DOHH2 (cell line): Measurements from ENCODE around the gene NELFB.
A peak's percentile ranks its signal among the peaks of the same experiment; 100 is the strongest.

Source experiments
- H3F3A ChIP-seq: fragments of 200-600 bp; sonication (generic), shearing (Covaris generic); 2 replicates; pipeline ENCODE4 v1.6.0; 2016; ENCODE audit warnings: antibody characterized with exemption, mild to moderate bottlenecking; ENCODE audit not compliant: control insufficient read depth, insufficient read depth
- H3K27ac ChIP-seq: fragments of 200-600 bp; sonication (generic); 2 replicates; pipeline ENCODE4 v1.5.1; 2014; ENCODE audit warnings: low read depth, mild to moderate bottlenecking, low read length, moderate library complexity
- H3K27me3 ChIP-seq: fragments of 200-600 bp; sonication (generic); 2 replicates; pipeline ENCODE4 v1.6.1; 2014; ENCODE audit warnings: mild to moderate bottlenecking, low read length, mixed read lengths; ENCODE audit not compliant: control insufficient read depth
- H3K36me3 ChIP-seq: fragments of 200-600 bp; sonication (generic); 2 replicates; pipeline ENCODE4 v1.6.1; 2014; ENCODE audit warnings: mild to moderate bottlenecking, low read length, moderate library complexity, mixed read lengths; ENCODE audit not compliant: control insufficient read depth
- H3K4me1 ChIP-seq: fragments of 200-600 bp; sonication (generic); 2 replicates; pipeline ENCODE4 v1.6.1; 2014; ENCODE audit warnings: mild to moderate bottlenecking, low read length, mixed read lengths; ENCODE audit not compliant: control insufficient read depth
- H3K4me2 ChIP-seq: fragments of 200-600 bp; sonication (generic); 2 replicates; pipeline ENCODE4 v1.6.0; 2014; ENCODE audit warnings: mild to moderate bottlenecking, low read length, moderate library complexity
- H3K4me3 ChIP-seq: fragments of 200-600 bp; sonication (generic); 2 replicates; pipeline ENCODE4 v1.5.1; 2014; ENCODE audit warnings: mild to moderate bottlenecking, low read length, mixed read lengths
- H3K79me2 ChIP-seq: fragments of 200-600 bp; sonication (generic); 2 replicates; pipeline ENCODE4 v1.6.1; 2014; ENCODE audit warnings: mild to moderate bottlenecking, low read length, mixed read lengths; ENCODE audit not compliant: control insufficient read depth
- H3K9me2 ChIP-seq: fragments of 200-600 bp; sonication (generic); replicated peaks from 2 replicates; pipeline ENCODE4 v1.6.1; 2014; ENCODE audit warnings: mild to moderate bottlenecking, low read length, mixed read lengths; ENCODE audit not compliant: control insufficient read depth
- H3K9me3 ChIP-seq: fragments of 200-600 bp; sonication (generic); 2 replicates; pipeline ENCODE4 v1.6.1; 2014; ENCODE audit warnings: antibody characterized with exemption, low read length, mixed read lengths; ENCODE audit not compliant: control insufficient read depth, insufficient read depth
- H4K20me1 ChIP-seq: fragments of 200-600 bp; sonication (generic); 2 replicates; pipeline ENCODE4 v1.6.0; 2014; ENCODE audit warnings: low read depth, mild to moderate bottlenecking, antibody characterized with exemption, low read length, moderate library complexity; ENCODE audit not compliant: control insufficient read depth, insufficient read depth
- CTCF ChIP-seq: fragments of 200-600 bp; sonication (generic); IDR thresholded peaks from one replicate; pipeline ENCODE4 v1.5.1; 2014; ENCODE audit warnings: antibody characterized with exemption, mild to moderate bottlenecking, low read depth, low read length; ENCODE audit not compliant: poor library complexity, severe bottlenecking
- EZH2phosphoT487 ChIP-seq: fragments of 200-600 bp; sonication (generic); IDR thresholded peaks from 2 replicates; pipeline ENCODE4 v1.6.1; 2017; ENCODE audit warnings: borderline replicate concordance, mild to moderate bottlenecking, antibody characterized with exemption, low read length, moderate library complexity, mixed read lengths

NELFB gene

GRCh38 chr9:137222190-137223077 is 32.7 kb upstream of the NELFB start, which contains the start of gene RNF208:
TSS of gene RNF208 (minus strand) at chr9:137222240. CDS start at chr9:137221212, 1,028 bp downstream.
- Histone ChIP-seq H3K27ac (no peak within 1 kb of the TSS), H3K4me2 (peak within 1 kb of the TSS; percentile 99), H3K9me2 (no peaks in the 10 kb centered on the region), H3K79me2 (peaks cover 5% of the 10 kb centered on the region), H3K36me3 (peaks cover 3% of the 10 kb centered on the region; the same call in 1 of the 2 replicates), H3K4me3 (peak within 1 kb of the TSS; percentile 99), H4K20me1 (no peaks in the 10 kb centered on the region), H3K27me3 (no peaks in the 10 kb centered on the region), H3F3A (peaks cover 6% of the 10 kb centered on the region), H3K4me1 (peaks cover 32% of the 10 kb centered on the region), H3K9me3 (no peaks in the 10 kb centered on the region)
- TF ChIP-seq EZH2phosphoT487 (no peak), CTCF (no peak)

- H3K36me3 ChIP-seq, result no peaks in the 10 kb centered on the region; the same call in 1 of the 2 replicates
- H3K9me2 ChIP-seq, result no peaks in the 10 kb centered on the region
- peak overlapping the region; percentile 99 for H3K4me2 ChIP-seq
- peaks cover 6% of the 10 kb centered on the region for H3F3A ChIP-seq
- peaks cover 35% of the 10 kb centered on the region for H3K4me1 ChIP-seq
- peak overlapping the region; percentile 99 for H3K4me3 ChIP-seq
- H3K27me3 ChIP-seq, result no peaks in the 10 kb centered on the region
- no peaks in the 10 kb centered on the region for H4K20me1 ChIP-seq
- H3K27ac ChIP-seq, result peak overlapping the region; percentile 68
- no peak for TF ChIP-seq CTCF
- TF ChIP-seq EZH2phosphoT487, result no peak
- H3K79me2 ChIP-seq, result peaks cover 5% of the 10 kb centered on the region
- no peaks in the 10 kb centered on the region for H3K9me3 ChIP-seq
These were observed 31.8 kb upstream of the NELFB start for GRCh38 chr9:137223078-137223970.

- peaks cover 5% of the 10 kb centered on the region for H3K79me2 ChIP-seq
- peak within 1 kb of the TSS; percentile 99 for H3K4me3 ChIP-seq
- H3K27ac ChIP-seq, result peak within 1 kb of the TSS; percentile 68
- H3K27me3 ChIP-seq, result peaks cover 9% of the 10 kb centered on the region
- H3K36me3 ChIP-seq, result no peaks in the 10 kb centered on the region
- no peak for TF ChIP-seq EZH2phosphoT487
- peak within 1 kb of the TSS; percentile 97 for H3K4me2 ChIP-seq
- peaks cover 6% of the 10 kb centered on the region for H3F3A ChIP-seq
- H3K9me3 ChIP-seq, result no peaks in the 10 kb centered on the region
- peaks cover 35% of the 10 kb centered on the region for H3K4me1 ChIP-seq
- H3K9me2 ChIP-seq, result no peaks in the 10 kb centered on the region
- H4K20me1 ChIP-seq, result no peaks in the 10 kb centered on the region
These were observed 30.1 kb upstream of the NELFB start, which contains the start of gene CYSRT1 for GRCh38 chr9:137224830-137225694. TSS of gene CYSRT1 (plus strand) at chr9:137225174. CDS start at chr9:137225622, 448 bp downstream.
